Muscle layer of duodenum (tissue), 2 donors: ENCODE results near the gene FNDC3B.

ENCODE experiments used
- H3K27ac ChIP-seq: one replicate; pipeline ENCODE4 v1.7.0; 2013; ENCODE audit warnings: mild to moderate bottlenecking, low read length
- H3K27me3 ChIP-seq: one replicate; pipeline ENCODE4 v1.7.0; 2013; ENCODE audit warnings: low read depth, mild to moderate bottlenecking, control low read depth, low read length
- H3K36me3 ChIP-seq, 2 donors: one replicate each; pipeline ENCODE4 v1.7.0; 2013; ENCODE audit warnings: low read length in 2 of 2, control low read depth in 1 of 2, mild to moderate bottlenecking in 1 of 2; ENCODE audit not compliant: insufficient read depth in 2 of 2, control insufficient read depth in 1 of 2
- H3K4me1 ChIP-seq, 2 donors: one replicate each; pipeline ENCODE4 v1.7.0; 2013; ENCODE audit warnings: low read length in 2 of 2, mild to moderate bottlenecking in 2 of 2, control low read depth in 1 of 2, moderate library complexity in 1 of 2; ENCODE audit not compliant: insufficient read depth in 2 of 2, control insufficient read depth in 1 of 2
- H3K4me3 ChIP-seq, 2 donors: one replicate each; pipeline ENCODE4 v1.7.0; 2013; ENCODE audit warnings: low read length in 2 of 2, low read depth in 1 of 2, mild to moderate bottlenecking in 1 of 2
- H3K9me3 ChIP-seq, 2 donors: one replicate each; pipeline ENCODE4 v1.7.0; 2013; ENCODE audit warnings: low read length in 2 of 2, control low read depth in 1 of 2, mild to moderate bottlenecking in 1 of 2; ENCODE audit not compliant: control insufficient read depth in 1 of 2
- donor health status: healthy.

The FNDC3B gene

DNA sequence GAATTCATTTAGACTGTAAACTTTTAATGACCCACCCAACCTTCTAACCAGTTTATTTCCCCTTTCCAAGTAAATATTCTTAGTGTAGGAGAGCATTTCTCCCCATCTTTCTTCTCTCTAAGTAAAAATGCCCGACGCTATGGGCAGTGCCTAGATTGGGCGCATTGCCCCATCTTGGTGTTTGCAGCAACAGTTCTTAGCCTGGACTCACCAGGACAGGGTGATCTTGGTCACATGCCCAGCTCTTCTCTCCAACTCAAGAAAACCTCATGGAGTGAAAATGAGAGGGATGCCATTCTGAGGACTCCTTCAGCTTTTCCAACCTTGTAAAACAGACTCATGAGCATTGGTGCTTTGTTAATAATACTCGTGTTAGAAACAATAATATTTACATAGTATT is 332.2 kb downstream of the FNDC3B start:
- Histone ChIP-seq H3K4me1 (no peaks in the 10 kb centered on the region), H3K27me3 (no peaks in the 10 kb centered on the region), H3K27ac (no peak overlapping the region), H3K4me3 (no peak overlapping the region), H3K36me3 (peaks cover 14 to 18% of the 10 kb centered on the region in 2 donors), H3K9me3 (no peaks in the 10 kb centered on the region)

DNA sequence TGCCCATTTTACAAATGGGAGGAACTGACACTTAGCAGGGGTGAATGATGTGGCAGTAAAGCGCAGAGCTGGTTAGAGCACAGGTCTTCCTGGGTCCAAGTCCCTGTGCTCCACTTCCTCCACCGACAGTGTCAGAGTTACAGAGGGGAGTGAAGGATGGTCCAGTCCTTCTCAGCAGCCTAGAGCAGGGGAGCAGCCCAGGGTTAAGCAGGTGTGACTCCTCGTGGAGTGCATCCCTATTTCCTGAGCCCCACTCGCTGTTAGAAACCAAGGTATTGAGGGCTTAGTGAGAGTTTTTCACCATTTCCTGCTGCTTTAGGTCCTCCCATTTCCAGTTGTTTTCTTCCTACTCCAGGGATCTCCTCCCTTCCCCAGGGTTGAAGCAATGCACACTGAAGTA is 333.5 kb downstream of the FNDC3B start:
- Histone ChIP-seq H3K4me1 (no peaks in the 10 kb centered on the region), H3K36me3 (peaks cover 13 to 17% of the 10 kb centered on the region in 2 donors), H3K9me3 (no peaks in the 10 kb centered on the region), H3K27ac (no peak overlapping the region), H3K4me3 (no peak overlapping the region), H3K27me3 (no peaks in the 10 kb centered on the region)

DNA sequence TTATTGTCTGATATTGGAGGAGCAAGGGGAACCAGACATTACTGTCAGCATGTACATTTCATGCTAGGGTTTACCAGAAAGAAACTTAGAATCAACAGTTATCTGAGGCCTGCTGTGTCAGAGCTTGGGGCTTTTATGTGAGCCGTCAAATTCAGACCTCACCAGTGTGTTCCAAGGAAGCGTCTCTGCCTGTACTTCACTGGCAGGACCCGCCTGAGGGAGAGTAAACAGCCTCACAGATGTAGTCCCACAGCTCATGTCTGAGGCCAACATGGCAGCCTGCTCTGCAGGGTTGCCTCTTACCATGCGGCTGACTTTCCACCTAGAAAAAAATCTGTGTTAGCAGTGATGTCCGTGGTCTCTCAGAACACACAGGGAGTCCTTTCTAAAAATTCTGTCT is 334.5 kb downstream of the FNDC3B start:
- Histone ChIP-seq H3K9me3 (no peaks in the 10 kb centered on the region), H3K4me1 (no peaks in the 10 kb centered on the region), H3K4me3 (no peak overlapping the region), H3K27ac (no peak overlapping the region), H3K36me3 (peaks cover 21 to 27% of the 10 kb centered on the region in 2 donors), H3K27me3 (no peaks in the 10 kb centered on the region)

DNA sequence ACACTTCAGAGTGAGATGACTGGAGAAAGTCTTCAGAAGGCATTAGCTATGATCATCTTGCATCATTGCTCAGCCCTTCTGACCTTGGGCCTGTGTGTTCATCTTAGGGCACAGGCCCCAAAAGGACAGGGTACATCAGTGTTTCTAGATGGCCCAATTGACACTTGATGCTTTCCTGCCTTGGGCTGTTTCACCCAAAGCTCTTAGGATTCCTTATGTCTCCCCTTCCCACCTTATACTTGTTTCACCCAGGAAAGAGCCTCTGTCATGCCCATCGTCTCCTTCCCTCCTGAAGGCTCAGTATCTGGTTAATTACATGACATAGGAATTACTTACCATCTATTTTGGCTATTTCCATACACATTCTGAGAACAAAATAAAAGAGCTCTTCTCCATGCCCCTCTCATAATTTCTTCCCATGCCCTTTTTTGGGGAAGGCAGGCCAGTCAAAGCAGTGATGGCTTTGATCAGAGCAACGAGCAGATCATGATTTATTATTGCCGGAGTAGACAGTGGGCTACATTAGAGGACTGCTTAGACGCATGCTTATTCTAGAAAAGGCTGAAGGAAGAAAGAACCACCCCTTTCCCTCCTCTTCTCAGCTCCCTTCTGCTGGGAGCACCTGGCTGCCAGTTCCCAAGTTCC is 335.9 kb downstream of the FNDC3B start:
- Histone ChIP-seq H3K4me1 (no peaks in the 10 kb centered on the region), H3K27me3 (no peaks in the 10 kb centered on the region)

DNA sequence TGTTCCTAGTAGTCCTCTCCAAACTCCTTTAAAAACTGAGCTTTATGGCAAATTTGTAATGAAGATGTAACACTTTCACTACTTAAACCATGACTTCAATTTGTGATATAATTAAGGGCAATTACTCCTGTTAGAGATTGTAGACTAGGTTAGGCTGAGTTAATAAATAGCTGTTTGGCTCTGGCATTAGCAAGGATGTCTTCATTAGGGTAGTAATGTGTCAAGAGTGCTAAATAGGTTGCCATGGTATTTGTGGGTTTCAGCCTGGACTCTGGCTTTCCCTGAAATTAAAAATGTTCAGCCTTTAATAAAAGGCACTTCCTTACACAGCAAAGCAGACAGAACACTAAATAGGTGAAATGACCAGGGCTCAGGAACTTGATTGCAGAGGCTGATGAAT is 337.0 kb downstream of the FNDC3B start:
- Histone ChIP-seq H3K36me3 (peaks cover 44% of the 10 kb centered on the region in 2 donors), H3K27ac (no peak overlapping the region), H3K4me3 (no peak overlapping the region), H3K9me3 (no peaks in the 10 kb centered on the region), H3K27me3 (no peaks in the 10 kb centered on the region), H3K4me1 (no peaks in the 10 kb centered on the region)

More for the DNA sequence above, 335.9 kb downstream of the FNDC3B start:
- Histone ChIP-seq H3K4me3 (no peak overlapping the region), H3K27ac (no peak overlapping the region), H3K36me3 (peaks cover 34 to 36% of the 10 kb centered on the region in 2 donors), H3K9me3 (no peaks in the 10 kb centered on the region)

DNA sequence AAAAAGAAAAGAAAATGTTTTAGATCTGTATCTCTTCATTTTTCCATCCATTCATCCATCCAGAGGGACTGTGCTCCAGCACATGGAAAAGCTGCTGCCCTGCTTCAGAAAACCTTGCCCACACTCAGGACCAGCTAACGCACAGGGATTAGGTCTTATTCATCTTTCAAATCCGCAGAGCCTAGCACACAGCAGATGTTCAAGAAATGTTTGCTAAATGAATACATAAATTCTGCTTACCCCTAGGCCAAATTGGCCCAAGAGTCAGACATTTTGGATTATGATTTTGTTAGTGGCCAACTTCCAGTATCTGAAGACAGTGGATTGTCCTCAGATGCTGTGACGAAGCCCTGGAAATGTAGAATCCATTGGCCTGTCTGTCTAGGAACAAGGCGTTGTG is 337.5 kb downstream of the FNDC3B start:
- Histone ChIP-seq H3K27me3 (no peaks in the 10 kb centered on the region), H3K9me3 (no peaks in the 10 kb centered on the region), H3K36me3 (peaks cover 44 to 48% of the 10 kb centered on the region in 2 donors), H3K4me1 (no peaks in the 10 kb centered on the region), H3K4me3 (no peak overlapping the region), H3K27ac (no peak overlapping the region)

DNA sequence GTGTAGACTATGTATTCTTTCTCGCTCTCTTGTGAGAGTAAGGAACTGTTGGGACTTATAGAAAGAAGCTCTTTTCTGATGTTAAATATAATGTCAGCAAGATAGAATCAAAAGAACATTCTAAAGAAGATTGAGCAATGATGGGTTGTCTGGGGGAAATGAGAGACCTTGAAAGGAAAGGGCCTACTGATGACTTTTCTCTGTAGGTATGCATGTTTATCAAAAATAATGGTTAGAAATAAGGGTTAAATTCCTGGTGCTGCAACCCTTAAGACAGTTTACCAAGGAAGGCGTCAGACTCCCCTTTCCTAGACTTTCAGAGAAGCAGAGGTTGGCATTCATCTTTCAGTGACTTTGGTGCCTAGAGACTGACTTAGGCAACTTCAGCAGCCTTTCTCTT is 339.1 kb downstream of the FNDC3B start:
- Histone ChIP-seq H3K27me3 (no peaks in the 10 kb centered on the region), H3K9me3 (no peaks in the 10 kb centered on the region), H3K4me3 (no peak overlapping the region), H3K4me1 (no peaks in the 10 kb centered on the region), H3K36me3 (peaks cover 29 to 36% of the 10 kb centered on the region in 2 donors), H3K27ac (no peak overlapping the region)

DNA sequence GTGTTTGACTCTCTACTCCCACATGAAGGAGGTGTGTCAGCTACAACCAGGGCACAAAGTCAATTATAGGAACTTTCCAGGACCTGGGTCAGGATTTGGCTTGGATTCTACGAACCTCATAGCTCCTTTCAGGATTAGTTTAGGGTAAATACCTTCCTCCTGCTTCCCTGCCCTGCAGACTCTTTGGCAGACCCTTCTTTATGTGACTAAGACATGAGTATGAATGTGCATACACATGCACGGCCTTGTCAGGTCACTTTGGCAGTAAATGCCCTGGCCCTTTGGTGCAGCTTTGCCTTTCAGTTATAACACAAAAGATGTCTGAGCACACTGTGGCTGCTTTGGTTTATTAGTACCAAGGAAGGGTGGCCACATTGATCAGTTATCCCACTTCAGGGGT is 340.0 kb downstream of the FNDC3B start:
- H3K9me3 ChIP-seq = no peaks in the 10 kb centered on the region

DNA sequence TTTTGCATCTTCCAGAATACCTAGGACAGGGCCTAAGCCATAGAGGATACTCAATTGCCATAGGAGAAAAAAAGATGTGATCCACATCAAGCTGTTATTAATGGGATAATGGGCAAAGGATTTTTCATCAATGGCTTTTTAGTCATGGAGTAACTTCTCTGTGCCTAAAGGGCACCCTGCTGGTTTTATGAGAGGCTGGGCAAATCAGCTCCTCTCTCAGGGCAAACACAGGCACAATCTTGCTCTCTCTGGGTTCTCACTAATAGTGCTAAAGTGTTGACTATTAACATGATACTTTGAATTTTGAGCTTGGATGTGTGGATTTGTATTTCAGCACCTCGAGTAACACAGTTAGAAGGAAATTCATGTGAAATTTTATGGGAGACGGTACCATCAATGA is 341.3 kb downstream of the FNDC3B start:
- Histone ChIP-seq H3K27ac (no peak overlapping the region), H3K27me3 (no peaks in the 10 kb centered on the region), H3K36me3 (peaks cover 28 to 35% of the 10 kb centered on the region in 2 donors), H3K4me3 (no peak overlapping the region), H3K9me3 (no peaks in the 10 kb centered on the region), H3K4me1 (peaks cover 0 to 5% of the 10 kb centered on the region in 2 donors)

More for the DNA sequence above, 340.0 kb downstream of the FNDC3B start:
- H3K27me3 ChIP-seq = no peaks in the 10 kb centered on the region
- no peaks in the 10 kb centered on the region for H3K4me1 ChIP-seq
- no peak overlapping the region for H3K4me3 ChIP-seq
- H3K36me3 ChIP-seq = peaks cover 28 to 35% of the 10 kb centered on the region in 2 donors
- no peak overlapping the region for H3K27ac ChIP-seq

DNA sequence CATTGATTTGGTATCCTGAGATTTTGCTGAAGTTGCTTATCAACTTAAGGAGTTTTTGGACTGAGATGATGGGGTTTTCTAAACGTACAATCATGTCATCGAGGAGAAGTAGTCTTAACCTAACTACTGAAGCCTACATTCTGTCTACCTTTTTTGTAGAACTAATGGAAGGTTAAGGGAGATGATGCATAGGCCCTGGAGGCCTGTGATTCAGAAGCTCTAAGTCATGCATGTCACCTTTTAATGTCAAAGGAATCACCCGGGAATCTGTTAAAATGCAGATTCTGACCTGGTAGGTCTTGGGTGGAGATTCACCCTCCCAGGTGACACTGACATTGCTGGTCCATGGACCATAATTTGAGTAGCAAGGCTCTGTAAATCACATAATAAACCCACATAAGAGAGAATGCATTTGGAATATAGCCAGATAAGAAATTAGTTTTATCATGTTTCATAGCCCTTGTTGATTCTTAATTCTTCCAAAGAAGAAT is 344.0 kb downstream of the FNDC3B start:
- H3K9me3 ChIP-seq = no peaks in the 10 kb centered on the region
- no peak overlapping the region for H3K27ac ChIP-seq
- peaks cover 0 to 5% of the 10 kb centered on the region in 2 donors for H3K4me1 ChIP-seq
- peaks cover 29 to 32% of the 10 kb centered on the region in 2 donors for H3K36me3 ChIP-seq
- no peak overlapping the region for H3K4me3 ChIP-seq
- H3K27me3 ChIP-seq = no peaks in the 10 kb centered on the region

DNA sequence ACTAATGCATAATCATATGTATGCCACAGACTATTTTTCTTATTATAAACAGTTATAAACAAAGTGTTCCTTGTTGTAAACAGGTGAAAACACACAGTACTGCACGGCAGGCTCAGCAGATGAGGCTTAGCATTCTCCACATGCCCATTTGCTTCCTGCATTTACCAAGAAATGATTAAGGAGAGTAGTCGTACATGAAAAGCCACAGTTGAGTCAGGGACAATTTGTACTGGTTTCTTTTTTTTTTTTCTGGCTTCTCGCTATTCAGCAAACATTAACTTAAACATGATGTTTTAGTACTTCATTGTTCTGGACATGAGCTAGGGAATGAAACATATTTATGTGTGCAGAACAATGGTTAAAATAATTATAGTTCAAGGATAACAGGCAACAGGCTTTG is 345.5 kb downstream of the FNDC3B start:
- Histone ChIP-seq H3K36me3 (peaks cover 15 to 17% of the 10 kb centered on the region in 2 donors), H3K4me1 (peaks cover 0 to 5% of the 10 kb centered on the region in 2 donors), H3K27ac (no peak overlapping the region), H3K4me3 (no peak overlapping the region), H3K27me3 (no peaks in the 10 kb centered on the region), H3K9me3 (no peaks in the 10 kb centered on the region)

DNA sequence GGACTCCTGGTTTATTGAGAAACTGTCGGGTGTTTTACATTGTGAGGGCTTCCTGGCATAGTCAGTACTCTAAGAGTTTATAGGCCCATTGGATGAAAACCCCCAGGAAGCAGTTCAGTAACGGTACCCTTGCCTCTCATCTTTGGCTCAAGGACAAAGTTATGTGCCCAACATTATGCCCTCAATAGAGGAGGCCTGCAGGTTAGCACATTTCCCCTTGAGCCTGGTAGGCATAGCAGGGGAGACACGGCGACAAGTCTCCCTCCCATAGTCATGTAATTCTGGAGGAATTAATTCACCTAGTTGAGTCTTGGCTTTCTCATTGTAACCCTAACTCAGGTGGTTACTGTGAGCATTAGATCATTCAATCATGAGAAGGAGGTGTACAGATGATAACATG is 348.4 kb downstream of the FNDC3B start:
- Histone ChIP-seq H3K36me3 (peaks cover 0 to 5% of the 10 kb centered on the region in 2 donors), H3K4me1 (peaks cover 0 to 17% of the 10 kb centered on the region in 2 donors), H3K27ac (no peak overlapping the region), H3K27me3 (no peaks in the 10 kb centered on the region), H3K4me3 (no peak overlapping the region), H3K9me3 (no peaks in the 10 kb centered on the region)
